Motor neuron (in vitro differentiated cells): ENCODE results near the gene RBM38. TPM values are rescaled to one million over a fixed set of nuclear protein-coding genes. Genes with fewer than 3 reads are reported as not detected.
"Not testable (repeated sequence)": the region's sequence is repeated elsewhere in the genome, so short reads cannot be mapped to it uniquely, and the experiment has no call there.

Experiments
- ATAC-seq, 8 experiments: fragments of 200-7000 bp; cut with Tn5 transposase; replicated peaks in 6 of 8; 2 replicates each; pipeline ENCODE4 v1.8.0; 2021; ENCODE audit warnings: mild to moderate bottlenecking in 8 of 8, moderate library complexity in 8 of 8
- H3K27ac ChIP-seq, 2 donors: fragments of 250-450 bp; sonication (Bioruptor Pico); 2 replicates each; pipeline ENCODE4 v1.9.0; 2021; ENCODE audit warnings: antibody characterized with exemption in 2 of 2, mild to moderate bottlenecking in 2 of 2, moderate library complexity in 1 of 2
- H3K4me1 ChIP-seq, 2 donors: fragments of 250-450 bp; sonication (Bioruptor Pico); replicated peaks in 1 of 2; 2 replicates each; pipeline ENCODE4 v1.6.1; 2021; ENCODE audit warnings: antibody characterized with exemption in 2 of 2, mild to moderate bottlenecking in 2 of 2, moderate library complexity in 1 of 2
- H3K4me3 ChIP-seq, 5 donors: fragments of 250-450 bp; sonication (Bioruptor Pico); 2 replicates each; pipeline ENCODE4 v1.9.0; 2021; ENCODE audit warnings: antibody characterized with exemption in 5 of 5, mild to moderate bottlenecking in 5 of 5, moderate library complexity in 4 of 5
- WGBS, 10 experiments: fragments of 450-650 bp; shearing (Covaris generic); methylation state at CpG; one replicate each; pipeline ENCODE4 v1.0.0; 2022; 5-methylcytosine and 5-hydroxymethylcytosine counted together
- in situ Hi-C, 9 experiments: fragments of 400-800 bp; cut with MboI; loops; one replicate each; pipeline ENCODE4 v1.15.0; 2021; ENCODE audit warnings: low sequenced_read_pairs in 9 of 9, low pct_unique_long_range_greater_than_20kb in 2 of 9; ENCODE audit not compliant: unreplicated experiment in 9 of 9
- total RNA-seq, 8 experiments: library from RNA; unstranded; fragments of 300-600 nt; gene quantifications; 2 replicates each; pipeline versions ENCODE4 v1.2.3 to v1.2.4, GENCODE V29; 2022

Gene RBM38
- 10 to 100 TPM in 4 of 8 experiments, 1 to 10 TPM in 4; 1.2 to 24.3 (median 9.6) TPM for total RNA-seq

DNA sequence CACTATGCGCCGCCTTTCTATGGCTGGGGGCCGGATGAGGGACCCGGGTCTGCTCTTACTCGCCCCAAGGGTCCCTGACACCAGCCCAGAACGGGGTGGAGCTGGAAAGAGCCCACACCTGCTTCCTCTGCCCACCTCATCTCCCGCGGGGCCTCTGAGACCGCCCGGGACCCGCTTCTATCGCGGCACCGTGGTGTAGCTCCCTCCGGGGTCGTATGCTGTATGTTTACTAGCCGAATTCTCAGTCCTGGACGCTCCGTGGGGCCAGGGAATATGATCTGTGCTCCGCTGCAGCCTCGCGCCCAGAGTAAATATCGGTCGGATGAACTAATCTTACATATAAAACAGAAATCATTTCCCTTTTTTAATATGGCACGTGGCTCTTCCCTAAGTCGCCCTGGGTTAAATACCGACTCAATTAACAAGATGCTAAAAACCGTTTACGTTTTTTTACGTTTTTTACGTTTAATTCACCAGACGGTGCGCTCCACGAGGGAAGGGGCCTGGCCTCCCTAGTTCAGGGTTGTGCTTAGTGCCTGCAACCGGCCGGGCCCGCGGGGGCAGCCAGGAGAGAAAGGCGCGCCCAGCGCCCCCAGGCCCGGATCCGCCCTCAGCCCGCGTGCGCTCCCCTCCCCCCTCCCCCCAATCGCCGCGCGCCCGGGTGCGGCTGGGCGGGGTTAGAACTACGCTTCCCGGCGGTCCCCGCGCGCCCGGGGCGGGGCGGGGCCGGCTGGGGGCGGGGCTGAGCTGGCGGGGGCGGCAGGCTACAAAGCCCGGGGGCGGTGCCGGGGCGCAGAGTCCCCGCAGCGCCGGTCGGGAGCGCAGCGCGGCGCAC, at the start of gene RBM38:
Gene RBM38 (plus strand): TSS at position 793 of the 835 bp plus-strand sequence. CDS start 186 bp downstream, outside the sequence.
- WGBS, 10 experiments: 8 to 70% (median 49%) methylated on average over 1 to 4 of the region's 78 CpGs; no CpG with 5 or more reads in 6 of the 10 experiments
- ATAC-seq: peak; percentile 65 to 84 (median 71)
- Histone ChIP-seq H3K27ac (peak within 1 kb of the TSS in 1 of 2 donors; percentile 47), H3K4me1 (peaks cover 40 to 50% of the 10 kb centered on the region in 2 donors), H3K4me3 (peak within 1 kb of the TSS; percentile 57 to 85 (median 75))
- in situ Hi-C loops: loop anchor here in 3 of 9 experiments (25.0 kb wide), 2 partner anchors 96 to 821 kb away; no protein-coding TSS in a partner anchor

DNA sequence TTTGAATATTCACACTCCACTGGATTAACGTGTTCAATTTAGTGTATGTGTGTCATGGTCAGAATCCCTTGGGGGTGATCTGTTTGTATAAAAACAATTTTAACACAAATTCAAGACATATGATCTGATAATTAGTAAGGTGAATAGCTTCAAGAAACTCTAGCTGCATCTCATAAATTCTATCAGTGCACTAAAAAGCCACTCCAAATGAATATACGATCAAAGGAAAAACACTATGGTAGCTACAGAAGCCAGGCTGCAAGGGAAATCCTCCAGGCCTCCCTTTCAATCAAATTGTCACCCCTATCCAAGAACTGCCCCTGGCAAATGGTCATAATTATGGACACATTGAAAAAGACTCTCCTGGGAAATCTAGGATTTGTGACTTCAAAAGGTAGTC, 49.5 kb upstream of the RBM38 start:
- Histone ChIP-seq H3K27ac (no peak overlapping the region), H3K4me3 (no peak overlapping the region), H3K4me1 (peaks cover 0 to 17% of the 10 kb centered on the region in 2 donors)
- peak in 3 of 8 experiments; percentile 41 to 69 (median 42) for ATAC-seq
- in situ Hi-C loops: loop anchor here (5.0 to 25.0 kb wide), 5 partner anchors 247 to 779 kb away; no protein-coding TSS in a partner anchor
- WGBS, 10 experiments: 21 to 80% (median 44%) methylated on average over 1 to 2 of the region's 2 CpGs; no CpG with 5 or more reads in 2 of the 10 experiments

- in situ Hi-C loops: loop anchor here (5.0 to 25.0 kb wide), 5 partner anchors 248 to 781 kb away; no protein-coding TSS in a partner anchor
- peak in 2 of 8 experiments; percentile 22 to 74 for ATAC-seq
- WGBS, 10 experiments: 0 to 50% (median 24%) methylated on average over 1 to 2 of the region's 2 CpGs
Measured at GRCh38 chr20:57342829-57343228, 48.4 kb upstream of the RBM38 start.

GRCh38 chr20:57346477-57346876, 44.7 kb upstream of the RBM38 start:
- in situ Hi-C loops: loop anchor here in 8 of 9 experiments (10.0 to 25.0 kb wide), 4 partner anchors 252 to 784 kb away; no protein-coding TSS in a partner anchor
- Histone ChIP-seq H3K4me1 (peaks cover 0 to 9% of the 10 kb centered on the region in 2 donors), H3K27ac (no peak overlapping the region), H3K4me3 (no peak overlapping the region)
- WGBS, 10 experiments: 0 to 9% (median 0%) methylated on average over 1 to 4 of the region's 4 CpGs
- ATAC-seq: peak; percentile 39 to 57 (median 49)

More at GRCh38 chr20:57342829-57343228, 48.4 kb upstream of the RBM38 start:
- H3K27ac ChIP-seq: no peak overlapping the region
- peaks cover 0 to 17% of the 10 kb centered on the region in 2 donors for H3K4me1 ChIP-seq
- H3K4me3 ChIP-seq: no peak overlapping the region

- in situ Hi-C loops: loop anchor here in 8 of 9 experiments (10.0 to 25.0 kb wide), 4 partner anchors 253 to 785 kb away; no protein-coding TSS in a partner anchor
- ATAC-seq: no peak
Measured at GRCh38 chr20:57347393-57347792, 43.8 kb upstream of the RBM38 start.

GRCh38 chr20:57348200-57348921, 42.8 kb upstream of the RBM38 start:
- WGBS, 10 experiments: 68 to 100% methylated on average over 1 to 3 of the region's 47 CpGs; no CpG with 5 or more reads in 8 of the 10 experiments
- not testable (repeated sequence) for H3K4me3 ChIP-seq, H3K27ac ChIP-seq, ATAC-seq, H3K4me1 ChIP-seq
- in situ Hi-C loops: loop anchor here in 8 of 9 experiments (10.0 to 25.0 kb wide), 4 partner anchors 254 to 786 kb away; no protein-coding TSS in a partner anchor

More at GRCh38 chr20:57347393-57347792, 43.8 kb upstream of the RBM38 start:
- H3K27ac ChIP-seq: no peak overlapping the region
- peaks cover 6 to 8% of the 10 kb centered on the region in 2 donors for H3K4me1 ChIP-seq
- no peak overlapping the region for H3K4me3 ChIP-seq
- 38 to 92% (median 83%) methylated on average over 2 to 4 of the region's 4 CpGs; no CpG with 5 or more reads in 1 of the 10 experiments for WGBS, 10 experiments

DNA sequence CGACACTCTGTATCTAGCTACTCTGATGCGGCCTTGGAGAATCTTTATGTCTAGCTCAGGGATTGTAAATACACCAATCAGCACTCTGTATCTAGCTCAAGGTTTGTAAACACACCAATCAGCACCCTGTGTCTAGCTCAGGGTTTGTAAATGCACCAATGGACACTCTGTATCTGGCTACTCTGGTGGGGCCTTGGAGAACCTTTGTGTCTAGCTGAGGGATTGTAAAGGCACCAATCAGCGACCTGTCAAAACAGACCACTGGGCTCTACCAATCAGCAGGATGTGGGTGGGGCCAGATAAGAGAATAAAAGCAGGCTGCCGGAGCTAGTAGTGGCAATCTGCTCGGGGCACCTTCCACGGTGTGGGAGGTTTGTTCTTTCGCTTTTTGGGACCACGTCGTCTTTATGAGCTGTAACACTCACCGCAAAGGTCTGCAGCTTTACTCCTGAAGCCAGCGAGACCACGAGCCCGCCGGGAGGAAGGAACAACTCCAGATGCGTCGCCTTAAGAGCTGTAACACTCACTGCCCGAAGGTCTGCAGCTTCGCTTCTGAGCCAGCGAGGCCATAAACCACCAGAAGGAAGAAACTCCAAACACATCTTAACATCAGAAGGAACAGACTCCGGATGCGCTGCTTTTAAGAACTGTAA, 42.1 kb upstream of the RBM38 start:
- not testable (repeated sequence) for H3K4me3 ChIP-seq, H3K27ac ChIP-seq, ATAC-seq, H3K4me1 ChIP-seq
- 66 to 100% (median 90%) methylated on average over 1 to 17 of the region's 21 CpGs; no CpG with 5 or more reads in 3 of the 10 experiments for WGBS, 10 experiments
- in situ Hi-C loops: loop anchor here in 8 of 9 experiments (10.0 to 25.0 kb wide), 4 partner anchors 254 to 787 kb away; no protein-coding TSS in a partner anchor

GRCh38 chr20:57350081-57350710, 41.0 kb upstream of the RBM38 start:
- Histone ChIP-seq H3K4me1 (peaks cover 6 to 8% of the 10 kb centered on the region in 2 donors), H3K27ac (no peak overlapping the region), H3K4me3 (no peak overlapping the region)
- in situ Hi-C loops: no loop called here
- 10 to 98% (median 85%) methylated on average over 1 to 10 of the region's 16 CpGs; no CpG with 5 or more reads in 2 of the 10 experiments for WGBS, 10 experiments
- no peak for ATAC-seq

DNA sequence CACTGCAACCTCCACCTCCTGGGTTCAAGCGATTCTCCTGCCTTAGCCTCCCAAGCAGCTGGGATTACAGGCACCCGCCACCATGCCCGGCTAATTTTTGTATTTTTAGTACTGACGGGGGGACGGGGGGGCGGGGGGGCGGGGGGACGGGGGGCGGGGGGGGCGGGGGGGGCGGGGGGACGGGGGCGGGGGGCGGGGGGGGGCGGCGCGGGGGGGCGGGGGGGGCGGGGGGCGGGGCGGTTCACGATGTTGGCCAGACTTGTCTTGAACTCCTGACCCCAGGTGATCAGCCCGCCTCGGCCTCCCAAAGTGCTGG, 40.5 kb upstream of the RBM38 start:
- 80% methylated on average over 1 of the region's 24 CpGs; no CpG with 5 or more reads in 9 of the 10 experiments for WGBS, 10 experiments
- ATAC-seq, H3K4me1 ChIP-seq, in situ Hi-C loops: not testable (repeated sequence)
- peak overlapping the region; percentile 86 to 91 for H3K27ac ChIP-seq
- peak overlapping the region; percentile 79 to 98 (median 85) for H3K4me3 ChIP-seq

DNA sequence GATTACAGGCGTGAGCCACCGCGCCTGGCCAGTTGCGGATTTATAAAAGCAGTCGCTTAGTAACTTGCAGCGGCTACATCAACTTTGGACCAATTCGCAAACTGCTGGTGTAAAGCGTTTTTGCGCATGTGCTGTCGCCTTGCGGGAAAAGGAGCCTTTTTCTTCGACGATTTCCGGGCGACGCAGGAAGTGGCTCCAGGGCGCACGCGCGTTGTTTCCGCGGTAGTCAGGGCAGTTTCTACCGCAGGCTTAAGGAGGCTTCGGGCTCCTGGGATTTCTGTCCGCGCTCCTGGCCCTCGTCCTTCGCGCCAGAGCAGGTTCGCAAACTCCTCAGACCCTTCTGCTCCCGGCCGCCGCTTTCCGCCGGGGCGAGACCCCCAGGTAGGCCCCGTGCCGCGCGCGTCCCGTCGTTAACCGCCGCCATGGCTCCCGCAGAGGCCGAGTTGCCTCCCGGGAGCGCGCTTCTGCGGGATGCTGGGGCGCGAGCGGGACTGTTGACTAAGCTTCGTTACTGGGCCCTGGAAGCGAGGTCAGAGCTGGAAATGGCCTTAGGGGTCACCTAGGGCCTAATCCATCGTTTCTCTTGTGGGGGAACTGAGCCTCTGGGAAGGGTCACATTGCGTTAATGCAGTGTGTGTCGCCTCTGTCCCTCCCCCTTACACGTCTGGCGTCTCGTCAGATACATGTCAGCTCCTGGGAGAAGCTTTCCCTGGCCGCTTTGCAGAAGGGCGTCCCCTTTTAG, 40.0 kb upstream of the RBM38 start, which contains the start of gene RAE1:
Gene RAE1 (plus strand): TSS at position 214 of the 742 bp plus-strand sequence. CDS start 2,784 bp downstream, outside the sequence.
- peak within 1 kb of the TSS; percentile 79 to 98 (median 85) for H3K4me3 ChIP-seq
- in situ Hi-C loops: no loop called here
- H3K27ac ChIP-seq: peak within 1 kb of the TSS; percentile 86 to 91
- WGBS, 10 experiments: 0 to 3% (median 0%) methylated on average over 1 to 10 of the region's 64 CpGs; no CpG with 5 or more reads in 5 of the 10 experiments
- ATAC-seq: peak; percentile 80 to 94 (median 90)
- peaks cover 6 to 8% of the 10 kb centered on the region in 2 donors for H3K4me1 ChIP-seq

- ATAC-seq: peak in 2 of 8 experiments; percentile 6 to 28
- H3K27ac ChIP-seq: no peak overlapping the region
- H3K4me1 ChIP-seq: peaks cover 6 to 8% of the 10 kb centered on the region in 2 donors
- 0 to 100% (median 61%) methylated on average over 1 to 4 of the region's 6 CpGs for WGBS, 10 experiments
- peak overlapping the region in 1 of 5 donors; percentile 85 for H3K4me3 ChIP-seq
- in situ Hi-C loops: no loop called here
Measured at GRCh38 chr20:57352305-57352704, 38.9 kb upstream of the RBM38 start.
